Hepatocyte (in vitro differentiated cells): ENCODE results near the gene TTLL10.
"Not testable (repeated sequence)": the region's sequence is repeated elsewhere in the genome, so short reads cannot be mapped to it uniquely, and the experiment has no call there.

Experiments
- CTCF ChIP-seq: fragments of 200-600 bp; sonication (generic); IDR thresholded peaks from 2 replicates; pipeline ENCODE4 v1.5.1; 2016; ENCODE audit warnings: antibody characterized with exemption, mild to moderate bottlenecking; ENCODE audit not compliant: poor library complexity
- EZH2 ChIP-seq: fragments of 200-600 bp; sonication (generic); IDR thresholded peaks from 2 replicates; pipeline ENCODE4 v1.6.1; 2016; ENCODE audit warnings: antibody characterized with exemption, mild to moderate bottlenecking, borderline replicate concordance

- not testable (repeated sequence) for TF ChIP-seq CTCF, EZH2
These were observed 2.5 kb downstream of the TTLL10 start for GRCh38 chr1:1176063-1176761.
